Measurements from ENCODE around the gene SYNE2. TPM values are rescaled to one million over a fixed set of nuclear protein-coding genes. Genes with fewer than 3 reads are reported as not detected.

Gene SYNE2
- total RNA-seq, 2 donors from 2014 or later, result 206 to 223 TPM

- H3K4me1 Mint-ChIP-seq, result peaks cover 6% of the 10 kb centered on the region
- no peaks in the 10 kb centered on the region for H3K27me3 Mint-ChIP-seq
- no peak overlapping the region for H3K4me3 Mint-ChIP-seq
- ATAC-seq, result no peak
- DNase-seq, result no peak
- peaks cover 12% of the 10 kb centered on the region for H3K36me3 Mint-ChIP-seq (ENCODE audit: low read depth)
- no peaks in the 10 kb centered on the region for H3K9me3 ChIP-seq (ENCODE audit: control insufficient read depth, low read length, poor library complexity, severe bottlenecking)
- no peak overlapping the region for H3K27ac Mint-ChIP-seq
Observed at GRCh38 chr14:64187331-64187730, 334.5 kb downstream of the SYNE2 start.

GRCh38 chr14:64190974-64191502 is 338.2 kb downstream of the SYNE2 start:
- Mint-ChIP-seq H3K4me3 (no peak overlapping the region), H3K36me3 (ENCODE audit: low read depth) (peaks cover 9% of the 10 kb centered on the region), H3K27ac (peak overlapping the region; percentile 21), H3K4me1 (peaks cover 32% of the 10 kb centered on the region), H3K27me3 (no peaks in the 10 kb centered on the region)
- no peaks in the 10 kb centered on the region for H3K9me3 ChIP-seq (ENCODE audit: control insufficient read depth, low read length, poor library complexity, severe bottlenecking)
- DNase-seq, result no peak
- no peak for ATAC-seq

GRCh38 chr14:64191756-64192155 is 339.0 kb downstream of the SYNE2 start:
- H3K9me3 ChIP-seq (ENCODE audit: control insufficient read depth, low read length, poor library complexity, severe bottlenecking), result no peaks in the 10 kb centered on the region
- ATAC-seq, result no peak
- Mint-ChIP-seq H3K27ac (peak overlapping the region; percentile 98), H3K4me3 (no peak overlapping the region), H3K27me3 (no peaks in the 10 kb centered on the region), H3K36me3 (ENCODE audit: low read depth) (peaks cover 7% of the 10 kb centered on the region), H3K4me1 (peaks cover 34% of the 10 kb centered on the region)
- no peak for DNase-seq

GRCh38 chr14:64193821-64194220 is 341.0 kb downstream of the SYNE2 start:
- H3K27me3 Mint-ChIP-seq, result no peaks in the 10 kb centered on the region
- peak overlapping the region; percentile 98 for H3K27ac Mint-ChIP-seq
- H3K9me3 ChIP-seq (ENCODE audit: control insufficient read depth, low read length, poor library complexity, severe bottlenecking), result no peaks in the 10 kb centered on the region
- no peak for DNase-seq
- H3K4me3 Mint-ChIP-seq, result no peak overlapping the region
- H3K36me3 Mint-ChIP-seq (ENCODE audit: low read depth), result peaks cover 6% of the 10 kb centered on the region
- no peak for ATAC-seq
- peaks cover 40% of the 10 kb centered on the region for H3K4me1 Mint-ChIP-seq

- H3K9me3 ChIP-seq (ENCODE audit: control insufficient read depth, low read length, poor library complexity, severe bottlenecking), result no peaks in the 10 kb centered on the region
- H3K4me1 Mint-ChIP-seq, result peaks cover 44% of the 10 kb centered on the region
- no peak for DNase-seq
- H3K36me3 Mint-ChIP-seq (ENCODE audit: low read depth), result peaks cover 6% of the 10 kb centered on the region
- no peaks in the 10 kb centered on the region for H3K27me3 Mint-ChIP-seq
- H3K27ac Mint-ChIP-seq, result peak overlapping the region; percentile 98
- no peak for ATAC-seq
- peak overlapping the region; percentile 75 for H3K4me3 Mint-ChIP-seq
Observed at GRCh38 chr14:64194404-64194803, 341.6 kb downstream of the SYNE2 start.

- Mint-ChIP-seq H3K36me3 (ENCODE audit: low read depth) (peaks cover 6% of the 10 kb centered on the region), H3K27me3 (no peaks in the 10 kb centered on the region), H3K4me1 (peaks cover 44% of the 10 kb centered on the region), H3K27ac (peak overlapping the region; percentile 98), H3K4me3 (peak overlapping the region; percentile 75)
- DNase-seq (no peak), ATAC-seq (peak; percentile 89)
- H3K9me3 ChIP-seq (ENCODE audit: control insufficient read depth, low read length, poor library complexity, severe bottlenecking), result no peaks in the 10 kb centered on the region
Observed at GRCh38 chr14:64195199-64195598, 342.4 kb downstream of the SYNE2 start.

GRCh38 chr14:64196056-64196455 is 343.3 kb downstream of the SYNE2 start:
- no peaks in the 10 kb centered on the region for H3K9me3 ChIP-seq (ENCODE audit: control insufficient read depth, low read length, poor library complexity, severe bottlenecking)
- ATAC-seq (no peak), DNase-seq (no peak)
- H3K27ac Mint-ChIP-seq, result peak overlapping the region; percentile 98
- H3K27me3 Mint-ChIP-seq, result no peaks in the 10 kb centered on the region
- peak overlapping the region; percentile 75 for H3K4me3 Mint-ChIP-seq
- H3K36me3 Mint-ChIP-seq (ENCODE audit: low read depth), result peaks cover 6% of the 10 kb centered on the region
- H3K4me1 Mint-ChIP-seq, result peaks cover 47% of the 10 kb centered on the region

- H3K9me3 ChIP-seq (ENCODE audit: control insufficient read depth, low read length, poor library complexity, severe bottlenecking), result no peaks in the 10 kb centered on the region
- Mint-ChIP-seq H3K36me3 (ENCODE audit: low read depth) (peaks cover 5% of the 10 kb centered on the region), H3K4me1 (peaks cover 47% of the 10 kb centered on the region), H3K4me3 (peak overlapping the region; percentile 85), H3K27me3 (no peaks in the 10 kb centered on the region), H3K27ac (peak overlapping the region; percentile 98)
- DNase-seq, result no peak
- ATAC-seq, result peak; percentile 71
Observed at GRCh38 chr14:64196814-64197411, 344.1 kb downstream of the SYNE2 start.

GRCh38 chr14:64197996-64198395 is 345.2 kb downstream of the SYNE2 start:
- no peaks in the 10 kb centered on the region for H3K9me3 ChIP-seq (ENCODE audit: control insufficient read depth, low read length, poor library complexity, severe bottlenecking)
- H3K27me3 Mint-ChIP-seq, result no peaks in the 10 kb centered on the region
- peak overlapping the region; percentile 98 for H3K27ac Mint-ChIP-seq
- H3K4me3 Mint-ChIP-seq, result no peak overlapping the region
- H3K36me3 Mint-ChIP-seq (ENCODE audit: low read depth), result peaks cover 5% of the 10 kb centered on the region
- ATAC-seq (no peak), DNase-seq (no peak)
- peaks cover 42% of the 10 kb centered on the region for H3K4me1 Mint-ChIP-seq

GRCh38 chr14:64198486-64198885 is 345.7 kb downstream of the SYNE2 start:
- peak overlapping the region; percentile 49 for H3K4me3 Mint-ChIP-seq
- ATAC-seq (no peak), DNase-seq (no peak)
- H3K9me3 ChIP-seq (ENCODE audit: control insufficient read depth, low read length, poor library complexity, severe bottlenecking), result no peaks in the 10 kb centered on the region
- no peaks in the 10 kb centered on the region for H3K27me3 Mint-ChIP-seq
- peak overlapping the region; percentile 98 for H3K27ac Mint-ChIP-seq
- peaks cover 5% of the 10 kb centered on the region for H3K36me3 Mint-ChIP-seq (ENCODE audit: low read depth)
- H3K4me1 Mint-ChIP-seq, result peaks cover 42% of the 10 kb centered on the region

GRCh38 chr14:64200170-64200569 is 347.4 kb downstream of the SYNE2 start:
- Mint-ChIP-seq H3K27ac (no peak overlapping the region), H3K36me3 (ENCODE audit: low read depth) (peaks cover 5% of the 10 kb centered on the region)

GRCh38 chr14:64201296-64201695 is 348.5 kb downstream of the SYNE2 start:
- DNase-seq (no peak), ATAC-seq (no peak)
- H3K9me3 ChIP-seq (ENCODE audit: control insufficient read depth, low read length, poor library complexity, severe bottlenecking), result no peaks in the 10 kb centered on the region
- no peak overlapping the region for H3K4me3 Mint-ChIP-seq
- no peaks in the 10 kb centered on the region for H3K27me3 Mint-ChIP-seq
- H3K27ac Mint-ChIP-seq, result no peak overlapping the region
- H3K36me3 Mint-ChIP-seq (ENCODE audit: low read depth), result peaks cover 9% of the 10 kb centered on the region
- peaks cover 23% of the 10 kb centered on the region for H3K4me1 Mint-ChIP-seq

More at GRCh38 chr14:64200170-64200569, 347.4 kb downstream of the SYNE2 start:
- ATAC-seq (no peak), DNase-seq (no peak)
- H3K27me3 Mint-ChIP-seq, result no peaks in the 10 kb centered on the region
- peaks cover 26% of the 10 kb centered on the region for H3K4me1 Mint-ChIP-seq
- H3K9me3 ChIP-seq (ENCODE audit: control insufficient read depth, low read length, poor library complexity, severe bottlenecking), result no peaks in the 10 kb centered on the region
- no peak overlapping the region for H3K4me3 Mint-ChIP-seq

GRCh38 chr14:64201921-64202545 is 349.2 kb downstream of the SYNE2 start:
- Mint-ChIP-seq H3K4me3 (no peak overlapping the region), H3K27me3 (no peaks in the 10 kb centered on the region), H3K36me3 (ENCODE audit: low read depth) (peaks cover 8% of the 10 kb centered on the region), H3K4me1 (peaks cover 19% of the 10 kb centered on the region), H3K27ac (no peak overlapping the region)
- H3K9me3 ChIP-seq (ENCODE audit: control insufficient read depth, low read length, poor library complexity, severe bottlenecking), result no peaks in the 10 kb centered on the region
- ATAC-seq (no peak), DNase-seq (no peak)

GRCh38 chr14:64202716-64203115 is 349.9 kb downstream of the SYNE2 start:
- Mint-ChIP-seq H3K4me1 (peaks cover 16% of the 10 kb centered on the region), H3K4me3 (no peak overlapping the region), H3K27ac (no peak overlapping the region), H3K27me3 (no peaks in the 10 kb centered on the region), H3K36me3 (ENCODE audit: low read depth) (peaks cover 6% of the 10 kb centered on the region)
- DNase-seq (no peak), ATAC-seq (no peak)
- no peaks in the 10 kb centered on the region for H3K9me3 ChIP-seq (ENCODE audit: control insufficient read depth, low read length, poor library complexity, severe bottlenecking)

Measured in T-helper 17 cell (primary cell).